GM19240 (cell line): ENCODE measurements around the gene BZW2.
"Not testable (repeated sequence)": the region's sequence is repeated elsewhere in the genome, so short reads cannot be mapped to it uniquely, and the experiment has no call there.

Source experiments
- DNase-seq: peaks from one replicate; pipeline ENCODE4 v3.0.0; 2011; ENCODE audit warnings: low spot score; ENCODE audit not compliant: insufficient read length

BZW2 gene

DNA sequence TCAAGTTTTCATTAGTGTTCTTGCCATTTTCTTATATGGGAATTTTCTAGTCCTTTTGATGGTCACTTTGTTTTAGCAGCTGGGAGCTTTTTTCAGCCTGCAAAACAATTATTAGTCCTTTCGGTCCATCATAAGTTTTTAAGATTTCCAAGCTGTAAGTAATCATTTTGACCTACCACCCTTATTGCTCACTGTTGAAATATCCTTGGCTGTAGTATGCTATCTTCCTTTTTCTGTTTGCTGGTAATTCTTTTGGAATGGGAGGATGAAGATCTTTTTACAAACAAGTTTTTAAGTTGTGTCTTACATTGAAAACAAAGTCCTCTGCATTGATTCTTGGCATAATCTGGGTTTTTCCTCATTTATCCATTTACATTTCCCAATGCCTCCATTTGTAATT, 24.0 kb downstream of the BZW2 start:
- DNase-seq: no peak

DNA sequence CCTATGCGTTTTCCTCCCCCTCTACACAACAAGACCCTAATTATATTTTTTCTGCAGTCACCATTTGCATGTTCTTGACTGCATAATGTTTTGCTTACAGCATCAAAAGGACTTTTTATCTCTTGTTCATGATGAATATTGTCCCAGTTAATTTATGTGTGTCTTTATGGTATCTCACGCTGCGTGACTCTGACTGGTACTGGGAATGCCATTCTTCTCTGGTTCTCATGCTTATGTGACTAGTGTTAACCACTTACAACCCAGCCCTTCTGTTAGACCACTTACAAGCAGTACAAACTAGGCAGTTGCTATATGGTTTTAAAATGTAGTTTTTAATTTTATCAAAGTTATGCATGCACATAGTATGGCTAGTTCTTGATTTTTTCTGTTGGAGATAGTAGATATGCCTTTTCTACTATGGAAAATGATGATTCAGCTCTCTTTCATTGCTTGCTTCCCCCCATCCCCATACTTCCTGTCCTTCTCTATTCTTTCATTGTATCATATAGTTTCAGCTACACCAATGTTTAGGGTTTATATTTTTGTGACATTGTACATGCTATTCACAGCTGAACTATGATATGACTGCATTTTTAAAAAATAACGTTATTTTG, 24.9 kb downstream of the BZW2 start:
- no peak for DNase-seq

DNA sequence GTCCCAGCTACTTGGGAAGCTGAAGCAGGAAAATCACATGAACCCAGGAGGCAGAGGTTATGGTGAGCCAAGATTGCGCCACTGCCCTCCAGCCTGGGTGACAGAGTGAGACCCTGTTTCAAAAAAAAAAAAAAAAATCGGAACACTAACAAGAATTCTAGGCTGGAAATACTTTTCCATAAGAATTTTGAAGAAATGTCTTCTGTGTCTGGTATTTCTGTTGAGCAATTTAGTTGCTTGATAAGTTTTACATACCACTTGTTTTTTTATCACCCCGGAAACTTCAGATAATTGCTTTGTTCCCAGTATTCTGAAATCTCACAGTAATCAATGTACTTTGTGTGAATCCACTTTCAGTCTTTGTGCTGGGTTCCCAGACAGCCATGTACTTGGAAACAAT, 25.8 kb downstream of the BZW2 start:
- no peak for DNase-seq

DNA sequence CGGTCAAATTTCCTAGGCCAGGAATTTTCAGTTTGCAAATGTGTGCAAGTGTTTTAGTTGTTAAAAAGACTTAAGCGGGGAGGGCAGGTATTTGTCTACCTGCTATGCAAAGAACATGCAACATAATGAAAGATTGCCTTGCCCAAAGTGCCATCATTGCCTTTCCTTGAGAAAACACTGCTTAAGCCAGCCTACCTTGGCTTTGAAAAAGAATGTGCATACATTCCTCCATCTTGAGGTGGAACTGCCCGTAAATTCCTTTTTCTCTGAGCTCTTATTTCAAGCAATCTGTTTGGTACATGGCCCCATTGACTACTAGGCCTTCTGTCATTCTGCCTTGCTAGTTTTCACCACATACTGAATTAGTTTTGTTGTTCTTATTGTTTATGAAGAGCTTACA, 29.3 kb downstream of the BZW2 start:
- no peak for DNase-seq

DNA sequence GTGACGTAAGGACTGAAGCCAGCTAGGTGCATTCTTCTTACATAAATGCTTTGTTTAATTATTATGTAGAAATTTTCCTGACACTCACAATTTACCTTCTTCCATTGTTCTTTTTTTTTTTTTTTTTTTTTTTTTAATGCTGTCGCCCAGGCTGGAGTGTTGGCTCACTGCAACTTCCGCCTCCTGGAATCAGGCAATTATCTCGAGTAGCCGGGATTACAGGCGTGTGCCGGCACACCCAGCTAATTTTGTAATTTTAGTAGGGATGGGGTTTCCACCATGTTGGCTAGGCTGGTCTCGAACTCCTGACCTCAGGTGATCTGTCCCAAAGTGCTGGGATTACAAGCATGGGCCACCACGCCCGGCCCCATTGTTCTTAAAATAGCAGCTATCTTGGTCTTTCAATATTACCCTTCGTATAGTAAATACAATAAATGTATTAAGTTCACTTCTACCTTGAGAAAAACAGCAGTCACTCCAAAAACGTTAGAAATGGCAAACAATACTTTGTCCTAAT, 32.1 kb downstream of the BZW2 start:
- DNase-seq: no peak

DNA sequence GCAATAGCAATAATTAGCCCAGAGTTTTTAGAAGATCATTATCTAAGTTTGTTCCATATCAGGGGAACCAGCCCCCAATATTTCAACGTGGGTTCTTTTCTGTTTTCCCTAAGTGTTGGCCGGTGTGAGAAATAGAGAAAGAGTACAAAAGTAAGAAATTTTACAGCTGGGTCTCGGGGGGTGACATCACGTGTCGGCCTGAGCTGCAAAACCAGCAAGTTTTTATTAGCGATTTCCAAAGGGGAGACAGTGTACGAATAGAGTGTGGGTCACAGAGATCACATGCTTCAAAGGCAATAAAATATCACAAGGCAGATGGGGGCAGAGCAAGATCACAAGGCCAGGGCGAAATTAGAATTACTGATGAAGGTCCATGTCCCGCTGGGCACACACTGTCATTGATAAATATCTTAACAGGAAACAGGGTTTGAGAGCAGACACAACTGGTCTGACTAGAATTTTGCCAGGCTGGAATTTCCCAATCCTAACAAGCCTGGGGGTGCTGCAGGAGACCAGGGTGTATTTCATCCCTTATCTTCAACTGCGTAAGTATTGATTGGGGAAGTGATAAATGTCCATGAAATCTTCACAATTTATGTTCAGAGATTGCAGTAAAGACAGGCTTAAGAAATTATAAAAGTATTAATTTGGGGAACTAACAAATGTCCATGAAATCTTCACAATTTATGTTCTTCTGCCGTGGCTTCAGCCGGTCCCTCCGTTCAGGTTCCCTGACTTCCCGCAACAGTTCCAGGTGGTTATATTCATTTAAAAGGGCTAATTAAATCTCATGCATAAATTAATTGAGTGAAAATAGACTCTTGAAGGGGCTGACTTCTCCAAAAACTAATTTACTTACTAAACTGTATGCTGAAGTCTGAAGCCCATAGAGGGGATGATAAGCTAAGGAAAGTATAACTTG, 32.9 kb downstream of the BZW2 start:
- DNase-seq: not testable (repeated sequence)

DNA sequence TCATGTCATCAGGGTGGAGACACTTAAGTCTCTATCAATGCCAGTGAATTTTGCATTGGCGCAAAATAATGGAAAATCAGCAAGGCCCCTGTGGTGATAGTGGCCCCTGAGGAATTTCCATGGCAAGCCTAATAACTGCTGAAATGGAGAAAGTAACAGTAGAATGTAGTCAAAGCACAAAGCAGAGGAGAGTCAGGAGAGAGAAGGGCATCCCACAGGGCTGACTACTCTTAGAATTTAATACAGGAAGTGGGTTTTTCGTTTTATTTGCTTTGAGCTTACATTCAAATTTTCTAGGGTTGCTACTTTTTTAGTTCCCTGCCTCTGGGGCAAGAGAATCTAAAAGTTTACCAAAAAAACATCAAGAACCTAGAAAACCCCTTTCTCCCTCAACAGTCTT, 39.0 kb downstream of the BZW2 start:
- DNase-seq: no peak

DNA sequence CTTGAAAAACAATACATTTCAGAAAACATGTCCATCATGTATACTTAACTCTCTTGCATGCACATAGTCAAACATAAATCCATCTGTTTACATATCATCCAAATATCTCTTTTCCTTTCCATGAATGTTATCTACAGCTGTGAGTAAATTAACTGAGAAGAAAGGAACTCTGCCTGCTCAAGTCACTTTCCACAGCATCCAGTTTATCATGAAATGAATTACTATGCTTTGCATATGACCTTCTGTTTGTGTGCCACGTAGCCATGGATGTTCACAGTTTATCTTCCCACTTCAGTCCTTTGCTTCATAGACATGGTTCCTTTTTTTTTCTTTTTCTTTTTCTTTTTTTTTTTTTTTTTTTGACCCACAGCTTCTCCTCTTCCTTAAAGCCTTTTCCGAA, 39.6 kb downstream of the BZW2 start:
- no peak for DNase-seq

DNA sequence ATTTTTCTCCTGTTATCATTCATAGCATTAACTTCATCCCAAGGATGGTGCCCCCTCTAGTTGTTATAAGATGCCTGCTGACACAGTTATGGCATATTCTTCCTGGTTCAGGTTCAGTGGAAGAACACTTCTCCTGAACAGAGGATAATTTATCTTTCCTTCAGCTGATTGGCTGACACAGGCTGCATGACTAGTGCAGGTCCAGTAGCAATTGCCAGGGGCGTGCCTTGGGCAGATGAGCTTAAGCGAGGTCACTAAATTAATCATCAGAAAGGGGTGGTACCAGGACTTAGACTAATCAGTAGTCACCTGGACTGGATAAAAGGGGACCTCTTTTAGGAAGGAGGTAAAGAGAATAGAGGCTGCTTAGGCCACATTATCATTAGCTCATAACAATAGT, 42.3 kb downstream of the BZW2 start:
- DNase-seq: no peak

DNA sequence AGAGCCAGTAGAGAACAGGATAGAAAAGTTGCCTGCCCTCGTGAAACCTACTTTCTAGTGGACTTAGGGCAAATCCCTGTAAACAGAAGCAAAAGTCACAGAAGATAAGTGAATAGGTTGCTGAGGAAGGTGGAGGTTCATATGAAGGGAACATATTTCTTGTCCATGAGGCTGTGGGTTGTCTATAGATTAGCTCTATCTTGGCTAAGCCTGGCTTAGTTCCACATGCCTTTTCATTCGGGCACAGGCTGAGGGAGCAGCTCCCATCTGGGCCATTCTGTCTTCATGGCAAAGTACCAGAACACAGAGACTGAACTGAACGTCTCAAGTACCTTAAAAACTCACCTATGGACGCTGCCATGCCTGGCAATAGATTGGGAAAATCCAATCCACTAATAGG, 45.3 kb downstream of the BZW2 start:
- no peak for DNase-seq

DNA sequence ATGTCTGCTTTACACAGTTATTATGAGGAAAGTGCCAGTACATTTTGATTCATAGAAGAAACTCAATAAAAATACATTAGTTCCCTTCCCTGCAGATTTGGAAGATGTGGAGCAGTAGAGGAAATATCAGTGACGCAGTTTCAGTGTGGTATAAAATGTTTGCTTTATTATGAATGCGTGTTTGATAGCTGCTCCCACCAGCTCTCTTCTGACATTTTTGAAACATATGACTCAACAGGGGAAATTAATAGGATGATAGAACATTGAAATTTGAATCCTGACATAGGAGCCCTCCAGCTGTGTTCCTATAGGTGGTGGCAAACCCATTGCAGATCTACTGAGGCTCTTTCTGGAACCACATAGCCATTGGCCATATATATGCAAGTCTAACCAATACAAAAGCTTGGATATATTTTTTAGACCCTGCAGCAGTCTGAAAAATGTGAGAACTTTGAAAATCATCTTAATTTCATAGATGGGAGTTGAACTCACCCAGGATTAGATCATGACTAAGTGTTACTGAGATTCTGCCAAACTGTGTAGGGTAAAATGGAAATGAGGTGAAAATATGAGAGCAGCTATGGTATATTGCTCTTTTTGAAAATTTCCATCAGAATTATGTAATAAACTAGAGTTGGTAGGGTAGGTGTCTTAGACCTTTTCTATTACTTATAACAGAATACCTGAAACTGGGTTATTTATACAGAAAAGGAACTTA, 47.8 kb downstream of the BZW2 start:
- DNase-seq: no peak

DNA sequence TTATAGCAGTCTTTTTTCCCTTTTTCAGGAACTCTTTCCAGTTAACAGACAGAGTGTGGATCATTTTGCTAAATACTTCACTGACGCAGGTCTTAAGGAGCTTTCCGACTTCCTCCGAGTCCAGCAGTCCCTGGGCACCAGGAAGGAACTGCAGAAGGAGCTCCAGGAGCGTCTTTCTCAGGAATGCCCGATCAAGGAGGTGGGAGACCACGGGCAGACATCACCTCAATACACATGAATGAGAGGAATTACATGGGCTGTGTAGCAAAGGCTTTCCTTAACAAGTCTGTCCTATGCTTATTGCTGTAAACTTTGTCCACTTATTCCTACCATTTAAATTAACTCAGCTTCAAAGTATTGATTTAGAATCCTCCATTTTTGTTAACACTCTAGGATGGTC, 48.8 kb downstream of the BZW2 start:
- no peak for DNase-seq

DNA sequence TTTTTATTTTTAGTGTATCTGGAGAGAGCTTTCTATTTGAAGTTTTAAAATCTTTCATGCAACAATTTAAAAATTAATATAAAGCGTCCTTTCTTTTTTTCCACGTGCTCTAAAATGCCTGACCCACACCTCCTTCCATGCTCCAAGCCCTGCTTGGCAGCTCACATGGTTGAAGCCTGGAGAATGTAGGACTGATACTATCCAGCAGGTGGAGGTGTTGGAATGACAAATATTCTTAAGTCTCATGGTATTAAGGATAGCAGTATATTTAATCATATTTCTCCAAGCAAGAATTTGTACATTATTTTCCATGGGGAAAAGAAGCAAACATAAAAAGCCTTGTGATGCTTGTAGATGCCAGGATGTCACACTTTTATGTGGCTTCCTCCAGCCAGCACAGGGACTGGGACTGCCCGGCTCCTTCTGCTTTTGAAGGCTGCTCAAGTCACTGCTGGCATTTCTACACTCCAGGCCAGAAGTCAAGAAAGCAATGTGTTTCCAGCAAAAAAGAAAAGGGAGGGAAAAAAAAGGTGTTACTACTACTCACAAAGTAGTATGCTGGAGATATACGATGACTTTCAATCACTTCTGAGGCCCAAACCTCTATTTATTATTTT, 49.7 kb downstream of the BZW2 start:
- DNase-seq: no peak

DNA sequence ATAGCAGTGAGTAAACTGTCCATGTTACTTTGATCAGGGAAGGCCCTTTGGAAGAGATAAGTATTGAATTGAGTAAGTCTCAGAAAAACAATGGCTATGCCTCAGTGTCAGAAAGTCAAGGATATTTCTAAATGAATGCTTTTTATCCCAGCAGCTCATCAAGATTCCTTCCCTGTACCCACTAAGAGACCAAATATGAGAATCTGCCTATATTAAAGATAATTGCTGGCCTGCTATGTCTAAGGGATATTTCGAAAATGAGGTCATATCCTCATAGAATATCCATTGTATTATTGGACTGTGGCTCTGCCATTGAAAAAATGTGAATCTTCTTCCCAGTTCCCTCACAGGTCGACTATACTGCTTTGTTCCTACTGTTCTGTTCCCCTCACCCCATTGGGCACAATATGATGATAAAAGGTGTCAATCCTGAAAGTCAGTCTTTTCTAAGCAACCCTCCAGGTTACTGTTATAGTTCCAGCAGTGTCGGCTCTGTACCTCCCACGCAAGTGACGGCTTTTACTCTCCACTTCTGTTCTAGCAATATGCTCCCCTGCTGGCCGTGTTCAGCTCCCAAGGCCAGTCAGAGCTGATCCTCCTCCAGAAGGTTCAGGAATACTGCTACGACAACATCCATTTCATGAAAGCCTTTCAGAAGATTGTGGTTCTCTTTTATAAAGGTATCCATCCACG, 51.7 kb downstream of the BZW2 start:
- DNase-seq: no peak

DNA sequence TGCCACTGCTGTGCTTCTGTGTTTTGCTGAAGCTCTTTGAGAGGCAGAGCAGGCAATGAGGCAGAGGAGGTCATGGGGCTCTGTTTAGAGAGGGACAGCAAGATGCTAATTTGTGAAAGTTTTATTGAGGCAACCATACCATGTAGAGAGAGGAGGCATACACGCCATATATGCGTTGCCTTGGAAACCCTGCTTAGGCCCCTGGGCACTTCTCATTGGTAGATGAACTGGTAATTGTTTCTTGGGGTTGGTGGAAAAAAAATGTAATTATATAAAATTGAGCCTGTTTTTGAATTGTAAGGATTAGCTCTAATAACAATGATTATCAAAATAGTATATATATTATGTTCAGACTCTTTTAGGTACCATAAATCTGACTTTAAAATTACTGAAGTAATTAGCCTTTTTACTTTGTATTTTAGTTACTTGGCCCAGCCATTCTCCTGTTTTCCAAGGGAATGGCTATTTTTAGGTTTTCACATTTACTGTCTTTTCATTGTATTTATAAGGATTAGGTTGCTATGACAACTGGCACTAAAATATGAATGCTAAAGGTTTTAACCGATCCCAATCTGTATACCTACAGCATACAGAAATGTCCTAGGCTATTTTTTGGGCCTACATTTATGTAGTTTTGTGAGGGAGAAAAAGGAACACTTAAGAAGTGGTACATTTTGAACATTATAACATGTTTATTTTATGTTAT, 52.4 kb downstream of the BZW2 start:
- DNase-seq: no peak

DNA sequence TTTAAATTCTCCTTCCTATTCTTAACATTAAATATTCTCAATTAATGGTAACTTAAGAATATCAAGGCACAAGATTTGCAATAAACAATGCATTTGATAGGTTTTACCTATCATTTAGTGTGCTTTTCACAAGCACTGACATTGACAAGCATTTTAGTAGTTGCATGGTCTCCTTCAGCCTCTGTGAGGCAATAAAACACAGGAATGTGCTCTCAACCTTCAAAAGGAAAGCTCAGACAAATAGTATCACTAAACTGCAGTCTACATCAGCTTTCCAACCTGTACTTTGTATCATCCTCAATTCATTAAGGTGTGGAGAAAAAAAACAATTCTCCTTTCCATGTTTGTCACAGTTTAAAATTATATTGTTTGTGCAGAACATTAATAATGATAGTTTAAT, 56.5 kb downstream of the BZW2 start:
- DNase-seq: no peak

DNA sequence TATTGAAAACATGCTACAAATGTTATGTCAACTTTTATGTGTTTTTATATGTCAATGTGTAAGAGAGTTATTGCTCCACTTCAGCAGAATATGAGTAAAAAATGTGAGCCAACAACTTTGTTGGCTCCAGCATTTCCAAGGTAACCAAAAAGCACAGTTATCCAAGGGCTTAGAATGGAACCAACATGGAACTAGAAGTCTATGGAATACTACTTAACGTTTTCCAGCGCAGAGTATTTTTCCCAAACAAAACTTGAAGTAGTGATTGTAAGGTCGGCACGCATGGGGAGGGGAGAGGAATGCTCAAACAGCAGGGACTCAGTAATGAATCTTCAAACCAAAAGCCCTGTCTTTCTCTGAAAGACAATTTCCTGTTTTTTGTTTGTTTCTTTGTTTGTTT, 62.5 kb downstream of the BZW2 start:
- DNase-seq: no peak

DNA sequence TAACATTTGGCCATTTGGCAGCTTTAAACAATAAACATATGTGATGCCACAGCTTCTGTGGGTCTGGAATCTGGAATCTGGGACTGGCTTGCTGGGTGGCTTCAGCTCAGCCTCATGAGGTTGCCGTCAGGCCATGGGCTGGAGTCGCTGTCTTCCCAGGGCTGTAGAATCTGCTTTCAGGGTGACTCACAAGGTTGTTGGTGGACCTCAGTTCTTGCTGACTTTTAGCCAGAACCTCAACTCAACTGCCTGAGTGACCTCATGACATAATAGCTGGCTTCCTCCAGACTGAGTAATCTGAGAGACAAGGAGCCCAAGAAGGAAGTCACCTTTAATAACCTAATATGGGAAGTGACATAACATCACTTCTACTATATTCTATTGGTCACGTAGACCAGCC, 63.0 kb downstream of the BZW2 start:
- no peak for DNase-seq

DNA sequence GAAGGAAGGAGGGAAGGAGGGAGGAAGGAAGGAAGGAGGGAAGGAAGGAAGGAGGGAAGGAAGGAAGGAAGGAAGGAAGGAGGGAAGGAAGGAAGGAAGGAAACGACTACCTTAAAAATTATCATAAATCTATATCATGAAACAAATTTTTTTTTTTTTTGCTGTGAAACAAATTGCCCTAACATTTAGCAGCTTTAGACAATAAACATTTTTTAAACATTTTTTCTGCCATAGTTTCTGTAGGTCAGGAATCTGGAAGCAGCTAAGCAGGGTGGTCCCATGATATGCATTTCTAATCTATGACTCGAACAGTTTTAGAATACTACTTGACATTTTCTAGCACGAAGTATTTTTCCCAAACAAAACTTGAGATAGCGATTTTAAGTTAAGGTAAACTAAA, 64.7 kb downstream of the BZW2 start:
- DNase-seq: no peak

DNA sequence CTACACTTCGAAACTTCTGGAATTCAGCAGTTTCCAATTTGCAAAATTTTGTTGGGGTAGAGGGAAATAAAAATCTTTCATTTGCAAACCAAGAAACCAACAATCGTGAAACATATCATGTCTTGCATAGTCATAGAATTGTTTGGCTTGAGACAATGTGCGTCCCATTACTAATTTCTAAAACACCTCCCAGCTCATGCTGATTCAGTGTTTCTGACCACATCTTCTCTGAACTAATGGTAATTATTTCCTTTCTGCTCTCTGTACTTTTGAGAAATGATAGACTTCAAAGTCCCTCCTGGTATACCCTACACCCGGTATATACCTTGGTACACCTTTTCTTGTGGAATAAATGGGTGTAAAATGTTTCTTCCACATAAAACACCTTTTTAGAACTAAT, 65.7 kb downstream of the BZW2 start:
- DNase-seq: no peak

DNA sequence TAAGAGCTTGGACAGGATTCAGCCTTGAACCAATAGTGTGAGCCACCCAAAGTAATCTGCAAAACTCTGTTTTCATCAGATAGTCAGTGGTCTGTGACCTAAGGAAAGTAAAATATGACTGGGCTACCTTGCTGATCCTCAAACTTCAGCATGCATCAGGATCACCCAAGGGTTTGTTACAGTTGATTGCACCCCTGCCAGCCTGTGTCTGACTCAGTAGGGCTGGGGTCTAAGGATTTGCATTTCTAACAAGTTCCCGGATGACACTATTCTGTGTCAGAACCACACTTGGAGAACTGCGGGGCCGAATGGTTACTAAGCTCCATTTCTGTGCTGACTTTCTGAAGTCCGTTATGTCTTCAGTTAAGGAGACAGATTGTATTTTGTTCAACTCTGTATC, 66.9 kb downstream of the BZW2 start:
- DNase-seq: no peak
